Prostate gland (tissue), 2 donors: ENCODE measurements around the gene KDM4B. TPM values are rescaled to one million over a fixed set of nuclear protein-coding genes. Genes with fewer than 3 reads are reported as not detected.

ENCODE experiments used
- DNase-seq: peaks from one replicate; pipeline ENCODE4 v3.0.0-alpha.2; 2019; ENCODE audit warnings: low spot score
- H3K27ac ChIP-seq, 2 donors: fragments of 200-600 bp; sonication (generic); 2 replicates each; pipeline ENCODE4 v1.5.1; 2017 to 2019
- H3K27me3 ChIP-seq: fragments of 200-600 bp; sonication (generic); replicated peaks from 2 replicates; pipeline ENCODE4 v1.5.1; 2019; ENCODE audit not compliant: insufficient read depth
- H3K36me3 ChIP-seq, 2 donors: fragments of 200-600 bp; sonication (generic); 1 replicate in 1 of 2; 2 replicates in 1 of 2; pipeline versions ENCODE4 v1.5.1 to v1.8.1; 2017 to 2019
- H3K4me1 ChIP-seq: fragments of 200-600 bp; sonication (generic); replicated peaks from 2 replicates; pipeline ENCODE4 v1.5.1; 2019
- H3K4me3 ChIP-seq, 2 donors: fragments of 200-600 bp; sonication (generic); 2 replicates each; pipeline ENCODE4 v1.5.1; 2017 to 2019
- H3K9me3 ChIP-seq: fragments of 200-600 bp; sonication (generic); 2 replicates; pipeline ENCODE4 v1.5.1; 2017
- POLR2A ChIP-seq: fragments of 450-650 bp; IDR thresholded peaks from one replicate; pipeline ENCODE4 v1.6.1; 2016; ENCODE audit warnings: antibody characterized with exemption, mild to moderate bottlenecking
- POLR2AphosphoS5 ChIP-seq: sonication (generic); formaldehyde crosslinking; IDR thresholded peaks from one replicate; pipeline ENCODE4 v1.6.1; 2017; ENCODE audit warnings: antibody characterized with exemption
- WGBS: methylation state at CpG from one replicate; pipeline ENCODE4 v1.1.5; 2018; 5-methylcytosine and 5-hydroxymethylcytosine counted together
- intact Hi-C: fragments of 100-400 bp; cut with DNase I; formaldehyde crosslinking; loops from one replicate; pipeline ENCODE4 v1.14.2; 2022
- total RNA-seq, 2 donors: library from RNA; depleted of rRNA; stranded (reverse); fragments of >200 nt; gene quantifications; one replicate each; pipeline ENCODE4 v1.1.0, GENCODE V29; 2016
- TF ChIP-seq, protein P1 (sequence below), 4 experiments: fragments of 200-600 bp in 2 of 4; fragments of 450-650 bp in 2 of 4; sonication (generic) in 2 of 4; IDR thresholded peaks; 1 replicate in 3 of 4; 2 replicates in 1 of 4; pipeline ENCODE4 v1.5.1; 2016 to 2019; ENCODE audit warnings: antibody characterized with exemption in 4 of 4, mild to moderate bottlenecking in 2 of 4, moderate library complexity in 2 of 4

The KDM4B gene
- total RNA-seq, 2 donors from 2014 or later: 74.6 to 136 TPM

DNA sequence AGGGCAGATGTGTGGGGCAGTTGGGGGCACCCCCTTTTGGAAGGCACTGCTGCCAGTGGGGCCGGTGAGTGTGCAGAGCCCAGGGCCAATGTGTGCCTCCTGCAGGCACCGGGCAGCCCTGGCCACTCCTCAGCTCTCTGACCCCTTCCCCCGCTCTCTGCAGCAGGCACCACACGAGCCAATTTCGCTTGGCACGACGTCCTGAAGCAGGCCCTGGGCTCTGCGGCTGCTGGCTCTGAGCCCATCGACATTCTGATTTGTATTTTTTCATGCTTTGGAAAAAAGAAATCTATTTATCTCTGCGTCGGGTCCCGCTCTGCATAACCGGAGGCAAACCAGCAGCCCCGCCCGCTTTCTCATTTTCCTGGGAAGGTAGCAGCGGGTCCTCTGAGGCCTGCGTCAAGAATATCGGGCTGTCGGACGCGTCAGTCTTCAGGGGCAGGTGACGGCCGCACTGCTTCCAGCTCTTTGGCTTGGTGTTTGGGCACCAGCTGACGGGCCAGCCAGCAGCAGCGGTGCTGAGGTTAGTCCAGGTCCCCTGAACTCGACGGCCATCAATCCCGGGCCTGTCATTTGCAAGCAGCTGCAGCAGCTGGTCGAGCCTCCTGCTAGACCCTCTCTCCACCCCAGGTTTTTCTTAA lies 134.3 kb downstream of the KDM4B start:
- H3K27ac ChIP-seq: peak overlapping the region; percentile 61 to 63
- intact Hi-C loops: no loop called here
- H3K36me3 ChIP-seq: peaks cover 0 to 3% of the 10 kb centered on the region in 2 donors
- H3K4me3 ChIP-seq: no peak overlapping the region
- WGBS: 15% methylated on average over 28 of the region's 29 CpGs
- no peaks in the 10 kb centered on the region for H3K9me3 ChIP-seq
- H3K4me1 ChIP-seq: peaks cover 15% of the 10 kb centered on the region
- DNase-seq: peak; percentile 46
- TF ChIP-seq POLR2A: no peak
- peak; percentile 25 for TF ChIP-seq POLR2AphosphoS5
- TF ChIP-seq, protein P1, sequence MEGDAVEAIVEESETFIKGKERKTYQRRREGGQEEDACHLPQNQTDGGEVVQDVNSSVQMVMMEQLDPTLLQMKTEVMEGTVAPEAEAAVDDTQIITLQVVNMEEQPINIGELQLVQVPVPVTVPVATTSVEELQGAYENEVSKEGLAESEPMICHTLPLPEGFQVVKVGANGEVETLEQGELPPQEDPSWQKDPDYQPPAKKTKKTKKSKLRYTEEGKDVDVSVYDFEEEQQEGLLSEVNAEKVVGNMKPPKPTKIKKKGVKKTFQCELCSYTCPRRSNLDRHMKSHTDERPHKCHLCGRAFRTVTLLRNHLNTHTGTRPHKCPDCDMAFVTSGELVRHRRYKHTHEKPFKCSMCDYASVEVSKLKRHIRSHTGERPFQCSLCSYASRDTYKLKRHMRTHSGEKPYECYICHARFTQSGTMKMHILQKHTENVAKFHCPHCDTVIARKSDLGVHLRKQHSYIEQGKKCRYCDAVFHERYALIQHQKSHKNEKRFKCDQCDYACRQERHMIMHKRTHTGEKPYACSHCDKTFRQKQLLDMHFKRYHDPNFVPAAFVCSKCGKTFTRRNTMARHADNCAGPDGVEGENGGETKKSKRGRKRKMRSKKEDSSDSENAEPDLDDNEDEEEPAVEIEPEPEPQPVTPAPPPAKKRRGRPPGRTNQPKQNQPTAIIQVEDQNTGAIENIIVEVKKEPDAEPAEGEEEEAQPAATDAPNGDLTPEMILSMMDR (IDR thresholded peaks at IDR 0.05): no peak
- H3K27me3 ChIP-seq: no peaks in the 10 kb centered on the region

DNA sequence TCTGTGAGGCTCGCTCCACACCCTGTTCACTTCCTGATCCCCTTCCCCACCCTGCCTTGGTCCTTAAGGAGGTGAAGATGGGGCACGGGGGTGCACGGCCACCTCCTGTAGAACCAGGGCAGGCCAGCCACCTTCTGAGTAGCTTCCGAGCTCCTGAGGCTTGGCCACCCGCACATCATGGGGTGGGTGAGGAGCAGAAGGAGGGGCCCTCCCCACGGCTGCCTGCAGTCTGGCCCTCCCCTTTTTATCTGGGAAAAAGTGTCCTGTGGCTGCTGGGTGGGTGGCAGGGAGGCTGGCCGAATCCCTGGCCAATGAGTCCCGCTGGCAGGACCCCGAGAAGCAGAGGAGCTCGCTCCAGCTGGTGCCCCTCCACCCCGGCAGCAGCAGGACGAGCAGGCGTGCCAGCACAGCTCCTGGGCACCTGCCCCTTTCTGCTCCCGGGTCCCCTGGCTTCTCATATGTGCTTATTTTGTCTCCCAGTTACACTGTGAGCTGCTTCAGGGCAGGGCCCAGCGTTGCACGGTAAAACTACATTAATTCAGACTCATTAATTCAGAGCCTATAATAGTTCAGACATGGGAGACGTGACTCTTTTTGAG lies 135.0 kb downstream of the KDM4B start:
- TF ChIP-seq POLR2AphosphoS5: no peak
- no peak for TF ChIP-seq POLR2A
- TF ChIP-seq, protein P1 (IDR thresholded peaks at IDR 0.05): no peak
- peaks cover 0 to 3% of the 10 kb centered on the region in 2 donors for H3K36me3 ChIP-seq
- intact Hi-C loops: no loop called here
- H3K4me3 ChIP-seq: no peak overlapping the region
- peaks cover 15% of the 10 kb centered on the region for H3K4me1 ChIP-seq
- H3K27ac ChIP-seq: peak overlapping the region; percentile 61 to 63
- WGBS: 34% methylated on average over 17 of the region's 17 CpGs
- no peaks in the 10 kb centered on the region for H3K27me3 ChIP-seq
- H3K9me3 ChIP-seq: no peaks in the 10 kb centered on the region
- DNase-seq: no peak

DNA sequence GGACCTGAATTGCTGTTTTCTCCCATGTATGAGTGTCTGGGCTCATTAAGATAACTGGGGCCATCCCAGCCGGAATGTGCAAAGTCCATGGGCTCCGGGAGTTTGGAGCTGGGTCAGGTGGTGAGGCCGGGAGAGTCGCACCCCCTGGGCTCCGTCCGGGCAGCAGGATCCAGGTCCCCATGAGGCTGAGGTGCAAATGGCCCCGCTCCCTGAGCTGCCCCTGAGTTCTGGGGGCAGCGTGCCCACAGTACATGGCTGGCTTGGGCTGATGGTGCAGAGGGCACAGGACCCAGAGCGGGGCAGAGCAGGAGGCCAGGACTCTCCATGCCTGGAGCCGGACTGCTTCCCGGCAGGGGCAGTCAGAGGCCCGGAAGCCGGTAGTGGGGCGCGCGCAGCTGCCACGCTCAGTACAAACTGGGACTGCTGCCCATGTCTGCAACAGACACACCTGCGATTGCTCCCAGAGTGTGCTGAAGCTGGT lies 136.0 kb downstream of the KDM4B start:
- WGBS: 75% methylated on average over 16 of the region's 18 CpGs
- intact Hi-C loops: no loop called here
- no peak overlapping the region for H3K4me3 ChIP-seq
- H3K9me3 ChIP-seq: no peaks in the 10 kb centered on the region
- H3K4me1 ChIP-seq: peaks cover 15% of the 10 kb centered on the region
- H3K36me3 ChIP-seq: peaks cover 0 to 3% of the 10 kb centered on the region in 2 donors
- TF ChIP-seq POLR2A (no peak), POLR2AphosphoS5 (peak; percentile 12)
- TF ChIP-seq, protein P1 (IDR thresholded peaks at IDR 0.05): no peak
- DNase-seq: no peak
- H3K27ac ChIP-seq: peak overlapping the region in 1 of 2 donors; percentile 6
- H3K27me3 ChIP-seq: no peaks in the 10 kb centered on the region

DNA sequence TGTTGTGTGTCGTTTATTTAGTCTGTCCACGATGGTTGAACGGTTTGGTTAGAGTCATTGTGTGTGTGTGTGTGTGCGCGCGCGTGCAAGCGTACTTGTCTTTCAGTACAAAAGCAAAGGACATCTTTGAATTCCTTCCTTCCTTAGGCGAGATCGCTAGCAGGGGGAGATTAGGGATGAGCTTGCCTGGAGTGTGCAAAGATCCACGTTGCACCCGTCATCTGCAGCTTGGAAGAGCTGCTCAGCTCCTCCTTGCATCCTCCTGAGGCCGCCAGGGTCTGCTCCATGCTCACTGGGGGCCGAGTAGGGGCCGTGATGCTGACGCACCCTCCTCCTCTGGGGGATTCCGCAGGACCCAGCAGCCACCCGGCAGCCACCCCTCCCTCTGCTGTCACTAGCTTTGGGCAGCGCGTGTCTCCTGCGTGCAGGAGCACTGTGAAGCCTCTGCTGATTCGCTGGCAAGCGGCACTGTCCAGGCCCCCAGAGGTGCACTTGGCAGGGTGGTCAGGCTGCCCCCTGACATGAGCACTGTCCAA lies 137.3 kb downstream of the KDM4B start:
- Histone ChIP-seq H3K27ac (no peak overlapping the region), H3K9me3 (no peaks in the 10 kb centered on the region), H3K4me1 (peaks cover 15% of the 10 kb centered on the region), H3K36me3 (peaks cover 0 to 3% of the 10 kb centered on the region in 2 donors), H3K4me3 (no peak overlapping the region), H3K27me3 (no peaks in the 10 kb centered on the region)
- WGBS: 87% methylated on average over 19 of the region's 23 CpGs
- intact Hi-C loops: no loop called here
- no peak for DNase-seq
- no peak for TF ChIP-seq POLR2AphosphoS5
- TF ChIP-seq, protein P1 (IDR thresholded peaks at IDR 0.05): no peak
- TF ChIP-seq POLR2A: no peak
